Tibial artery (tissue), 4 donors: Measurements from ENCODE around the gene HLX.

Experiments
- DNase-seq, 2 donors: peaks; one replicate each; pipeline ENCODE4 v3.0.0-alpha.2; 2019
- H3K27ac ChIP-seq, 2 donors: fragments of 200-600 bp; sonication (generic) in 1 of 2; 1 replicate in 1 of 2; 2 replicates in 1 of 2; pipeline ENCODE4 v1.5.1; 2018 to 2019; ENCODE audit warnings: mild to moderate bottlenecking in 1 of 2
- H3K27me3 ChIP-seq, 2 donors: fragments of 200-600 bp; sonication (generic) in 1 of 2; one replicate each; pipeline versions ENCODE4 v1.5.1 to v1.6.0; 2016 to 2019
- H3K36me3 ChIP-seq, 3 donors: fragments of 200-600 bp; sonication (generic) in 2 of 3; one replicate each; pipeline ENCODE4 v1.5.1; 2016 to 2019; ENCODE audit warnings: mild to moderate bottlenecking in 2 of 3
- H3K4me1 ChIP-seq, 4 donors: fragments of 200-600 bp; sonication (generic) in 2 of 4; 1 replicate in 3 of 4; 2 replicates in 1 of 4; pipeline ENCODE4 v1.5.1; 2016 to 2019
- H3K4me3 ChIP-seq, 2 donors: fragments of 200-600 bp; sonication (generic) in 1 of 2; 1 replicate in 1 of 2; 2 replicates in 1 of 2; pipeline ENCODE4 v1.5.1; 2018 to 2019; ENCODE audit warnings: mild to moderate bottlenecking in 2 of 2
- H3K9me3 ChIP-seq, 3 donors: fragments of 200-600 bp; sonication (generic) in 1 of 3; one replicate each; pipeline ENCODE4 v1.5.1; 2016 to 2019
- CTCF ChIP-seq, 2 experiments: fragments of 200-600 bp in 1 of 2; fragments of 450-650 bp in 1 of 2; IDR thresholded peaks; one replicate each; pipeline ENCODE4 v1.5.1; 2017 to 2019; ENCODE audit warnings: antibody characterized with exemption in 2 of 2, mild to moderate bottlenecking in 1 of 2, moderate library complexity in 1 of 2
- intact Hi-C: fragments of 100-400 bp; cut with DNase I; formaldehyde crosslinking; loops from one replicate; pipeline ENCODE4 v1.15.0; 2023; ENCODE audit warnings: low total_unique reads

The HLX gene

GRCh38 chr1:220873868-220874655 is 5.2 kb upstream of the HLX start:
- Histone ChIP-seq H3K27me3 (no peaks in the 10 kb centered on the region), H3K9me3 (no peaks in the 10 kb centered on the region), H3K4me3 (no peak overlapping the region), H3K27ac (no peak overlapping the region), H3K4me1 (peaks cover 0 to 16% (median 6%) of the 10 kb centered on the region in 4 donors), H3K36me3 (no peaks in the 10 kb centered on the region)
- intact Hi-C loops = loop anchor here (5.0 kb wide), 1 partner anchor 333 kb away; no protein-coding TSS in a partner anchor
- no peak for DNase-seq
- peak; percentile 47 to 67 for TF ChIP-seq CTCF (IDR thresholded peaks at IDR 0.05)

- intact Hi-C loops = no loop called here
- TF ChIP-seq CTCF (IDR thresholded peaks at IDR 0.05) = no peak
- Histone ChIP-seq H3K9me3 (no peaks in the 10 kb centered on the region), H3K36me3 (no peaks in the 10 kb centered on the region), H3K27me3 (no peaks in the 10 kb centered on the region), H3K4me1 (peaks cover 0 to 23% (median 6%) of the 10 kb centered on the region in 4 donors), H3K4me3 (no peak overlapping the region), H3K27ac (no peak overlapping the region)
- no peak for DNase-seq
These were observed 4.0 kb upstream of the HLX start for GRCh38 chr1:220875260-220875659.

- no peak for TF ChIP-seq CTCF (IDR thresholded peaks at IDR 0.05)
- Histone ChIP-seq H3K36me3 (no peaks in the 10 kb centered on the region), H3K4me1 (peaks cover 0 to 32% (median 8%) of the 10 kb centered on the region in 4 donors), H3K27ac (peak overlapping the region; percentile 32 to 49), H3K4me3 (peak overlapping the region; percentile 33 to 40), H3K27me3 (no peaks in the 10 kb centered on the region), H3K9me3 (no peaks in the 10 kb centered on the region)
- DNase-seq = peak in 1 of 2 donors; percentile 72
- intact Hi-C loops = no loop called here
These were observed 2.5 kb upstream of the HLX start for GRCh38 chr1:220876511-220877376.

GRCh38 chr1:220877377-220878095 is 1.7 kb upstream of the HLX start:
- Histone ChIP-seq H3K36me3 (peaks cover 6 to 8% (median 7%) of the 10 kb centered on the region in 3 donors), H3K4me3 (peak overlapping the region; percentile 33 to 40), H3K27me3 (no peaks in the 10 kb centered on the region), H3K4me1 (peaks cover 0 to 32% (median 15%) of the 10 kb centered on the region in 4 donors), H3K9me3 (no peaks in the 10 kb centered on the region), H3K27ac (peak overlapping the region; percentile 32 to 49)
- no peak for DNase-seq
- intact Hi-C loops = no loop called here
- no peak for TF ChIP-seq CTCF (IDR thresholded peaks at IDR 0.05)
